GM19328 (cell line): ENCODE results near the gene FRMPD4.

ENCODE experiments used
- ATAC-seq: cut with Tn5 transposase; IDR thresholded peaks from one replicate; pipeline ENCODE4 v1.9.1; 2021; ENCODE audit warnings: mild to moderate bottlenecking, moderate library complexity; ENCODE audit not compliant: unreplicated experiment

Gene FRMPD4

DNA sequence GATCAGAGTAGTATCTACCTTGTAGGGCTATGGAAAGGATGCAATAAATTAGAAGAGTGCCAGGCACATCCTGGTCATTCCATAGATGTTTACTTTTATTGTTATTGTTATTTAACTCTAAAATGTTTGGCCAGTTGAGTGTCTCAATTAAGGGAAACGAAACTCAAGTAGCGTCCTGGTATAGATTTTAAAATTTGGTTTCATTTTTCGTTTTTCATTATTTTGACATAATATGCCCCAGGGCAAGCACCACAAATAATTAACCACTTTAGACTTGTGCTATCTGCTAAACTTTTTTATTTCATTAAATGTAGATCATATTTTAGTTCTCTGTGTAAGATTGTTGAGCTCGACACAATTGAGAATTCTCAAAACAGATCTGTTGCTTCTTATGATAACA lies 473.2 kb downstream of the FRMPD4 start:
- no peak for ATAC-seq

DNA sequence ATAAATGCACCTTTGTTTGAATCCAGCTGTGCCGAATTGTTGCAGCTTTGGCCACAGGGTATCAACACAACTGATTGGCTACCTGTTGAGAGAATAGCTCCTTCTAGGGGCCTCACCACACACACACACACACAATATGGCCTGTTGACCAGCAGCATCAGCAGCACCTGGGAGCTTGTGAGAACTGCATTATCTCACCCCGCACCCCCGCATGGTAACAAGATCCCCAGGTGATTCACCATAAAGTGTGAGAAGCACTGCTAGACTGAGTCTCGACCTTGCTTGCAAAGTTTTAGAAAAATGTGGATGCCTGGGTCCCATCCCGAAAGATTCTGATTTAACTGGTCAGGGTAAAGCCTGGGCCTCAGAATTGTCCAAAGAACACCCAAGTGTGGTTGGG lies 476.0 kb downstream of the FRMPD4 start:
- no peak for ATAC-seq

DNA sequence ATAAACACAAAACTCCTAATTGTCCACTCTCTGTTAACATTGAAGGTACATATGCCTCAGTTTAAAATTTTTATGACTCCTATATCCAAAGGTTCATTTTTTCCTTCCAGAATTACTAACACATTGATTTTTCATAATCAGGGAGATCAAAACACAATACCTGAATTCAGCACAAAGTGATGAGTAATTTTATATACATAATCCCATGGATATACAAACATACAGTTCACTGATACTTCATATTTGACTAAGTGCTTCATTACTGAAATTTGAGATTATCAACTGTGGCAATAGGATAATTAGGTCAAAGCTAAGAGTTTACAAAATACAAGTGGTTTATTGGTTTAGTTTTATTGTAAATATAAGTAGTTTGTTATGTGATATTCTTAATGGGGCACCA lies 476.8 kb downstream of the FRMPD4 start:
- ATAC-seq = no peak

DNA sequence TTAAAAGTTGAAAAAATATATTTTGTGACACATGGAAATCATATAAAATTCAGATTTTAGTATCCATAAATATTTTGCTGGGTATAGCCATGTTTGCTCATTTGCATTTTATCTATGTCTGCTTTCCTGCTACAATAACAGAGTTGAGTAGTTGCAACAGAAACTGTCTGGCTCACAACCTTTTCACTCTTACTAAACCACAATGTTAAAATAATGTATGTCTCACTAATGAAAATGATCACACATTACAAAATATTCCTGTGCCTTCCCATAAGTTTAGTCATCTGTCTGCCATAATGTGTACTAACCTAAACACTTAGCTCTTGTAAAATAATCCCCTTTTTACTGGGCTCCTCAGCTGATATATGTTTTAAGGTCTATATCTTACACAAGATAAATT lies 479.0 kb downstream of the FRMPD4 start:
- ATAC-seq = no peak

DNA sequence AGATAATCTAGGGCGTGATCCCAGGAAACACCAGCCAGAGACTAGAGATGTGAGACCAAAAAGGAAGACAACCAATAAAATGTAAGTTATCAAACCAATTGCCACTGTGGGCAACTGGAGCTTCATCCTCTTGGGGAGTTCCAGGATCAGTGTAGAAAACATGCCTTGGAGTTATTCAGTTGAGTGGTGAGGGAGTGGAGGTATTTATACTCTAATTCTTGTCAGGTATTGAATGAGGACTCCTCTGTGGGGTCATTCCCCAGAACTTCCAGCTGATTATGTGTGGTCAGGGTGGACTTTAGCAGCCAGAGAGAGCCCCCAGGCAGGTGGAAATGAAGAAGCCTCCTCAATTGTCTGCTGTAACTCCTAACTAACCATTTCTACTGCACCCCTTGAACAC lies 509.0 kb downstream of the FRMPD4 start:
- ATAC-seq = no peak

DNA sequence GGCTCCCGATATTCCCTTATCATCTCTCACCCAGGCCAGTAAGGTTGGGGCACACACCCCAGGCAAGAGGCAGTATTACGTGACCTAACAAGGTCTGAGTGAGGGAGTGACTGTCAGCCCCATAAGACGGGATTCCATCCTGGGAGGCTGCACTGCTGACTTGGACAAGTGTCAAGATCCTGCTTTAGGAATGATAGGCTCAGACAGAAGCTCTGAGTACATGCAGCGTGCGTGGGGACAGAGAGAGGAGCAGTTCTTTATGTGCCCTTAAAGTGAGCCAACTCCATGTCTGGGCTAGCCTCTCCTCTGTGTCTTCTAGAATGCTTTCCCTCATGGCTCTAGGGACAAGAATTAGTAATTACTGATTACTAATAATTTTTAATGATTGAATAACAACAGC lies 510.7 kb downstream of the FRMPD4 start:
- no peak for ATAC-seq

DNA sequence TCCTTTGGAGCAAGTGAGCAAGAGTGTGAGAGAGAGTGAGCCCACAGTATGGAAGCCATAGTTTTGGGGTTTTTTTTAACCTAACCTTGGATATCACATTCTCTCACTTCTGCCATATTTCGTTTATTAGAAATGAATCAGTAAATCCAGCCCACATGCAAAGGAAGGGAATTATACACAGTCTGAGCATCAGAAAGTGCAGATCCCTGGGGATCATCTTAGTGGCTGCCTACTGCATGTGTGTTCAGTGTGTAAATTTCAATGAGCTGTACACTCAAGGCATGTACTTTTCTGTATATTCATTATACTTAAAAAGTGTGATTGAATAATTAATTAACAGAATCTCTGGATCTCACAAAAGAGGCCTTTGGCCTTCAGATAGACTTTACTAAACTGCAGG lies 519.2 kb downstream of the FRMPD4 start:
- ATAC-seq = peak; percentile 30

DNA sequence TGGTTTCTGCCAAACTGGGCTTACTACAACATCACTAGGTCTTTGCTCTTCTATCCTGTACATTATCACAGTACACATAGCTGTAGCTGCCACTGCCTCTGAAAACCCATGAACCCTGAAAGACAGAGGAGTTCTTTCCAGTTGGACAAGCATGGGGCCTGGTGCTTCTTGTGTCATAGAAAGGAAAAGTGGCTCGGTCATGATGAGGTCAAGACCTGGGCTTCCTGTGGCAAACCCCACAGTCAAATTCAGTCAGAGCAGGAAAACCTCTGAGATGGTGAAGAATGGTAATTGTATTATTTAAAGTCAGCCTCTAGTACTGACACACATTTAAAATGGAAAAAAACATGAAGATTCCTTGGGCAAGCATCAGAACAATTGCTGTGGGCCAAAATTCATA lies 519.6 kb downstream of the FRMPD4 start:
- ATAC-seq = peak; percentile 73

DNA sequence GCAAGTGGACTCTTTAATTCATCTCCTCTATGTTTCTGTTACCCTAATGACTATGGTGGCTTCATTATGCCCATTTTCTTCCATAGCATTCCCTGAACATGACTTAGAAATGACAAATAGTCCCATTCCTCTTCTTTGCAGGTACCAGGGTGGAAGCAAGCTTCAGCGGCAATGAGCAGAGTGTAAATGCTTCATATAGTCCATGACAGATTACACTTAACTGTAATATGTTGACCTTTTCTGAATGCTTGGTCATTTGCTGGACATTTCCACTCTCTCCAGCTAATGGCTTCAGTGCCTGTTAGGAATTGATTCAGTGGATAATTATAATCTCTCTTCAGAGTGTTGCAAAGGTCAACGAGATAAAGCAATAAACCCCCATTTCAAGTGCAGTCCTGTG lies 523.2 kb downstream of the FRMPD4 start:
- ATAC-seq = no peak

DNA sequence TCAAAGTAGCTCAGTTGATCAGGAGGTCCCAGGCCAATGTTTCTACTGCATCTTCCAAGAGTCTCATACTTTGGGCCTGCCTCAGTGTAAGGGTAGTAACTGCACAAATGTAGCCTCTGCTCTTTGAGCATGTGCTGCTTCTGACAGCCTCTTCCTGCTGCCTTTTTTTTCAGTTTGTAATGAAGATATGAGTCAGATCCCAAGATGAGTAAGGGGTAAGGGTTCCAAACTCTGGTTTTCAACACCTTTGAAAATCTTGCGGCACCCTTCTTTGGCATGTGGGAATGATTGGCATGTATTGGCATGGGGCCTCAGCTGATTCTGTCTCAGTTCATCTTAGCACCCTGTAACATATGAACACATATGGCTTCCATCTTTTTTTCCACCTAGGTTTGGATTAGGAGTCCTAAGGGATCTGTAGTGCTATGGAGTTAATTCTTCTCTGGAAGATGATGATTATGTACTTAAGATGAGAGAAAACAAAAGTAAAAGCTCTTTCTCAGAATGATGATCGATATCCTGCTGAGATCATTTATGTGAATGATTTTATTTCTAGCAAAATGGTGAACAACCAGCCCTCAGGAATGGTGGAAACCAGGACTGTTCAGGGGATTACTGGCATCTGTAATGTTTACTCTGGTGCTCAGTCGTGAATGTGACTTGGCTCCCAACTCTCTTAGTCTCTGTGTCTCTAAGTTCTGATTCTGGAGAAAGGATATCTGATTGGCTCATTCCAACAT lies 534.3 kb downstream of the FRMPD4 start:
- ATAC-seq = no peak

DNA sequence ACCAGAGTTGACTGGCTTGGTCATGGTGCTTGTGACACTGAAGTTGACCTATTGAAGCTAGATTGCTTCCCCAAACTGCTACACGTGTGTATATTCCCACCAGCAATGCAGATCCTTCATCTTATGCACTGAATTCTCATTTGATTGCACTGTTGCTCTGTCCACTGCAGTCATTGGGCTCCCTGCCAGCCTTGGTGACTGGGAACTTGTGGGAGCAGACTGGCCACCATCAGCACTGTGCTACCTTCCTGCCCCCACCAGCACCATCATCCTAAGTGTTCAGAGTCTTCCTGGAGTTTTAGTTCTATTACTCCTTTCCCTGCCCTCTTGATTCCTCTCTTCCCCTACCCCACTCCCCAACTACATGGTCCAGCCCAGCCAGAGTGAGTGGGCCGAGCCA lies 535.2 kb downstream of the FRMPD4 start:
- ATAC-seq = no peak

DNA sequence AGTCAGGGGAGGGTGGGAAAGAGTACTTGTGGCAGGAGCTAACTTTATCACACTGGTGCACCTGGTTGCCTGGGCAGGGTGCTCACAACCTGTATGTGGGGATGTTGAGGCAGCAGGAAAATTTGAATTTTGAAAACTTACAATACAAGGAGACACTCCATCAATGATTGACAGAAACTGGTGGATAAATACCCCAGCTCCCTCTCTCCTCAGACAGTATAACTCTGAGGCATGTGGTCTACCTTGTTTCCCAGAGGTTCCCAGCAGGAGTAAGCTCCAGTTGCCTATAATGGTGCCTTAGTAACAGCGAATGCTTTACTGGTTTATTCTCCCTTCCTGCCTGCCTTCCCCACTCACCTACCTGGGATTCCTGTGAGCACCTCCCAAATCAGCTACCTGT lies 541.2 kb downstream of the FRMPD4 start:
- no peak for ATAC-seq

DNA sequence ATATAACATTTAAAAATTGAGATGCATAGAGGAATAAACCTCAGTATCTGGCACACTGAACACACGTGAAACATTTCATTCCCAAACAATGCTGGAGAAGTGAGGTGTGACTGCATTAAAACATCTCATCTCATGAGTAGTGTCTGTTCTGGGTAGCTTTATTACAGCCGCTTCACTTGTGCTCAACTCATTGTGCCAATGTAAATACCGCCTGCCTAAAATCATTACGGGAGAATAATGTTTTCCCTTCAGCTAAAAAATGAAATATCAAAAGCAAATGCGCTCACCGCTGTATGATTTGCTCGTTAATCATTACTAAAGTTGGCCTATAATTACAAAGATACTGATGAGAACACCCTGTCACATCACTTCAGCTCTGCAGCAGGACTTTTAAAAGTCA lies 542.8 kb downstream of the FRMPD4 start:
- ATAC-seq = no peak

DNA sequence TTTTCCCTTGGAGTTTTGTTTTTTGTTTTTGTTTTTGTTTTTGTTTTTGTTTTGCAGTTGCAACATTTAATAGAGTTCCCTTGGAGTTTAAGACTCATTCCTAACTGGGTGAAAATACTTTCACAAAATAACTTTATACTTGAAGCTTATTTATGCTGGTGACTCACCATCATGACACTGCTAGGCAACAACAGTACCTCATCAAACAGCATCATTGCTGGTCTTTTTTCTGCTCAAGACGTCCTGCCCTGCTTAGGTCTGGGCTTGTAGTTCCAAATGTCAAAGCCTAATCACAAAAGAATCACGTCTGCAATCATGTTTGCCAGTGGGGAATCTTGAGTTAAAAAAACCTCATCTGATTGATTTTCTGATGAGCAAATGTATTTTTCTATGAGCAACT lies 547.3 kb downstream of the FRMPD4 start:
- ATAC-seq = no peak

DNA sequence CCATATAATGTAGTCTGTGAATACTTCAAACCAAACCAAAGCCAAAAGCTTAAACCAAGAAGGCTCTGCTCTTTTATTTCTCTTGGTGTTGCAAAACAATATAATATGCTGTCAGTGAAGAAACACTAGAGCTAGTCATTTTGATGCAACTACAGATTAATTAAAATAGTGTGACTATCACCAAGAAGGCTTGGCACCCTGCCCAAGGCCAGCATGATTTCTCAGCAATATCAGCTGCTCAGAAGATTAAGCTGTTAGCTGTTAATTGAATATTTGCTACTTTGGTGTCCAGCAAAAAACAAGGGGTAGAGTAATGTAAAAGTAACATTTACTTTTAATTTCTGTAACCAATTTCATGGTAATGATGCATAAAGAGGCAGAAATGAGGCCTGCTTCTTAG lies 548.1 kb downstream of the FRMPD4 start:
- ATAC-seq = no peak

DNA sequence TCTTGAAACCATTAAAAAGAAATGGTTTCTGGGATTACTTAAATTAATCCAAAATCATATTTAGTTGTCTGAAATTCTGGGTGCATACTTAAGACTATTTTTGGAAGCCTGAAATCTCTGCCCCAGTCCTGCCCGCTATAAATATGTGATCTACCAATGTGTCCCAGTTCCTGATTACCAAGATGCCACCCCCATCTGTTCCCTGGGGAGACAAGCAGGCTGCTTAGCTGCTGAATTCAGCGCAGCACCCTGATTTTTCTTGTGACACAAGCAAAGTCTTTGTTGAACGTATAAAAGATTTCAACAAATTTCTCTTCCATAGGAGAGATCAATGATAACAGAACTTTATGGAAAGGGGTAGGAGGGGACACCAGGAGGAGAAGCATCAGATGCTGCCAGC lies 552.4 kb downstream of the FRMPD4 start:
- no peak for ATAC-seq

DNA sequence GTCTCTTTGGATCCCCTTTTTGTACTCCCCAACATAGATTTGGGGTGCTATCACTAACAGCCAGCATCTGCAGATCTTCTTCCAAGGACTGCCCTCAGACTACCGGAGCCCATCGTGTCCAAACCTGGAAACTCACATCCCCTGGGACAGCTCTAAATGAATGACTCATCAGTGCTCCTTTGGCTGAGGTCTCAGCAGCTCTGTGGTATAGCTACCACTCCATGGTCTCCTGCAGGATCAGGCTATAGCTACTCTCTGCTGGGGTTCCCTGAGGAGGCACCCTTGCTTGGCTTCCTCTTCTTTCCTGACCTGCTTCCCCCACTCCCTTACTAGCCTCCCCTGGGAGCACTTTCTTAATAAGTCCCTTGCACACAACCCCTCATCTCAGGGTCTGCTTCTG lies 555.5 kb downstream of the FRMPD4 start:
- no peak for ATAC-seq

DNA sequence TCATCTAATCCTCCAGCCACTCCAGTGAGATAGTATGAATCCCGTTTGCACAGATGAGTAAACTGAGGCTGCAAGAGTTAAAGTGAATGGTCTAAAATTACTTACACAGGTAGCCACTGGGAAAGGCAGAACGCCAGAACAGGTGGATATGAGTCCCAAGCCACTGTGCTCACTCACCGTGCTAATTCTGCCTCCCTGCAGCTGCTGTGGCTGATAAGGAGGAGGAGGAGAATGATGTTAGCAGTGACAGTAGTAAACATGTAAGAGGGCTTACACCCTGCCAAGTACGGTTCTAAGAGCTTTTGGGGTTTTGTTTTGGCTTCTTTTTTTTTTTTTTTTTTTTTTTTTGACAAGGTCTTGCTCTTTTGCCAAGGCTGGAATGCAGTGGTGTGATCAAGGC lies 562.5 kb downstream of the FRMPD4 start:
- ATAC-seq = no peak

DNA sequence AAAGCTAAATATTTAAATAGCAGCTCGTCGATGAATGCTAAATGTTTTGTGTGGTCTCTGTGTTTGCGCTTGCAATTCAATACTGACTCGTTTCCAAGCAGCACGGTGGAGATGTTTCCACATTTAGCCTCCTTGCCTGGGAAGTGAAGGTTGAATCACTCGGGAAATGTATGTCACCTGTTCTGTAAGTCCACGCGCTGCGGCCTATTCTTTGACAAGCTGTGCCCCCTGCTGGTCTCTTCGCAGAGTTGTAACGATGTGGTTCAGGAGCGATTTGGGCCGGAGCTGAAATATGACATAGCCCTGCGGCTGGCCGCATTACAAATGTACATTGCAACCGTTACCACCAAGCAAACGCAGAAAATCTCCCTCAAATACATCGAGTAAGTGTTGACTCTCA lies 563.4 kb downstream of the FRMPD4 start:
- no peak for ATAC-seq

DNA sequence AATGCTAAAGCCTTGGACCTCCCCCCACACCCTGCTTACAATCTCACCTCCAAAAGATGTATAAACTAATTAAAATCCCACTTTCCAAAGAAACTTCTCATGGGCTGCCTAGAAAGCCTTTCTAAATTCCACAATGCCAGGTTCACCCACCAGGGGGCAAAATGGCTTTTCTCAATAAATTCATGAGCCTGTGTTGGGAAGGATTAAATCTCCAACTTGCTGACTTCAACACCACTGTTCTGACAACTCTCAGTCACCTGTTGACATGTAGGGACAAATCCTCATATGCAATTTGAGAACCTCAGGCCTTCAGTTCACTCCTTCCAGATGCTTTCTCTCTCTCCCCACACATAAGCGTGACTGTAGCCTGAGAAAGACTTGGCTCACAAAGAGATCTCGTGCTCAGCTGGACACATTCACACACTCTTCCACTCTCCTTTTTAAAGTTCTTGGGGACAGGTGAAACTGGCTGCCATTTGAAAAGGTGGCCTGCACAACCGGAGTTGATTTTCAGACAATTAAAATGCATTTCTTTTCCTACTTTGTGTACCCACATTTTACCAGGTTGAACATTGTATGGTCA lies 564.3 kb downstream of the FRMPD4 start:
- no peak for ATAC-seq

DNA sequence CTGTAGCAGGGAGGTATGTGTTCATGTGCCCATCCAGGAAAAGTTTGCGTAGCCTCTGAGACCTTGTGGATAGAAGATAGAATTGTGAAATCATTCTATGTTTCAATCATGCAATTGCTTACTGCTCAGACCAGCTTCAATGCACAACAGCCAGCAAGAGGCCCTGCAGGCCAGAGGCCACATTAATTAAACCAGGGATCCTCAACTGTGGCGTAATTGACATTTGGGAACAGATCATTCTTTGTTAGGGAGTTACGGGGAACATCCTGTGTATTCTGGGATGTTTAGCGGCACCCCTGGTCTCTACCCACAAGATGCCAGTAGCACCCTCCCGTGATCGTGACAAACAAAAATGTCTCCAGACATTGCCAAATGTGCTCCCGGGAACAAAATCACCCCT lies 566.4 kb downstream of the FRMPD4 start:
- ATAC-seq = no peak

DNA sequence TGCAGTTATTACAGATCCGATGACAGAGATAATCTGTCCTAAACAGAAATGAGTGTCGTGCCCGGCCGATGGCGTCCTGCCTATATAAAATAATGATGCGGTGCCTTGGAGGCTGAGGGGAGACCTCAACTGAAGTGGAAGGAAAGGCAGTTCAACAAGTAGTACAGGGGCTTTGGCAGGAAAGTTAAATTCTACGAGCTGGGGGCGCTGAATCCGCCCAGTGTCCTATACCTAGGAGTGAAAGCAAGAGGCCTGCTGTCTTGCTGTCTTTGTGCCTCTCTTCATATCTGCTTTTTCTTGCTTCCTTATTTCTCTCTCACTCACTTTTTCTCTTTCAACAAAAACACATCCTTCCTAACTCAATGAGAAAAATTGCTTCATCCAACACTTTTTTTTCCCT lies 570.8 kb downstream of the FRMPD4 start:
- no peak for ATAC-seq

DNA sequence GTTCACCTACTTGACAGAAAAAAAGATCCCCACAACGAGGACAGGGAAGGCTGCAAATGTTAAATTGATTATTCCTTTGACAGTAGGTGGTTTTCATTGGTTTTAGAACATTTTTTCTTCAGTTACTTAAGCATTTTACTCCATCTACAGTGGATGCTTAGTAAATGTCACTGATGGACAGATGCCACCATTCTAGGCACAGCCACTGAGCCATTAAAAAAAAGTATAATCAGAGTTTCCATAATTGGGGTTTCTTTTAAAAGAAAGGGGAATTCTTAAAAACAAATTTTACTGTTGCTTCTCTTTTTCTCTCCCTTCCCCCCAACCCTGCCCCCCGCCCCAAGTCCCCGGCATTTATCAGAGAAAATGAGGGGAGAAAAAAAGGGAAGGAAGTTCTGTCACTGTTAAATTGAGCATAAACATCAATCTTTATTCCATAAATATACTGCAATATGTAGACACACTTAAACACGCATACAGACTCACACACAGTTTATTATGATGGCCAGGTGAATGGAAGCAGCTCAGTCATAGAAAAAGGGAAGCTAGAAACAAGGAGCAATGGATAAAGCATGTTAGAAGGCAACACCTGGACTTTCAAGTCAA lies 573.3 kb downstream of the FRMPD4 start:
- ATAC-seq = no peak
